ENCODE measurements around the gene FGF11.
"Not testable (repeated sequence)": the region's sequence is repeated elsewhere in the genome, so short reads cannot be mapped to it uniquely, and the experiment has no call there.

Gene FGF11

DNA sequence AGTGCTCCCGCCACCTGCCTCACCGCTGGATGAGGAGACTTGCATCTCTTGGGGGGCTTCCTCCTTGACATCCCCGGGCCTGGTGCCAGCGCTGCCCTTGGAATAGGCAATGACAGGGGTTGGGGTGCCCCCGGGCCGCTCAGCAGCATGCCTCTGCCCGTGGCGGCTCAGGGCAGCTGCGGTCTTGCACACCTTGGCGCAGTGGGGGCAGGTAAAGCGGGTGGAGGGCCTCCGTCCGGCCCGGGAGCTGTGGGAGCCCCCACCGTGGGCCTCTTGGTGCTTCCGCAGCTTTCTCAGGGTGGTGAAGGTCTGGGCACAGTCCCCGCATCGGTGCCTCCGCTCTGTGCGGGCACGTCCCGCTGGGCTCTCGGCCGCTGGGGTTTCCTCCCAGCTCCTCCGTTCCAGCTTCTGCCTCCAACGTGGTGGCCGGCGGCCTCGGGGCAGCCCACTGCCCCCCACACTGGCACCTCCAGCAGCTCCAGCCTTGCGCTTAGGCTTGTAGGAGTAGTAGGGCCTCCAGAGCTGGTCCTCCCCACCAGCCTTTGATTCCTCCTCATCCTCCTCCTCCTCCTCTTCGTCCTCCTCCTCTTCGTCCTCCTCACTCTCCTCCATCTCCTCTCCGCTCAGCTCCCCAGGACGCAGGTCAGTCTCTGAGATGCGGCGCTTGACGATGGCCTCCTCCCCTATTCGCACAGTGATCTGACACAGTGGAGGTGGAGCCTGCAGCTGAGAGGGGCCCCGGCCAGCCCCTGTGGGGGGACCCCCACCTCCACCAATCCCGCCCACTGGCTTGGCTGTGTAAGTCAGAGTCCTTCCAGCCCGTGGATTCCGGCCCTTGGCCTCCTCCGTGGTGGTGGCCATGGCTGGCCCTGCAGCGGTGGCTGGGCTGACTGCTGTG lies 23.4 kb downstream of the FGF11 start:
- DNase-seq (ENCODE audit: low spot score): no peak

- no peak for DNase-seq (ENCODE audit: low spot score)
Measured at GRCh38 chr17:7463372-7463846, 24.1 kb downstream of the FGF11 start.

DNA sequence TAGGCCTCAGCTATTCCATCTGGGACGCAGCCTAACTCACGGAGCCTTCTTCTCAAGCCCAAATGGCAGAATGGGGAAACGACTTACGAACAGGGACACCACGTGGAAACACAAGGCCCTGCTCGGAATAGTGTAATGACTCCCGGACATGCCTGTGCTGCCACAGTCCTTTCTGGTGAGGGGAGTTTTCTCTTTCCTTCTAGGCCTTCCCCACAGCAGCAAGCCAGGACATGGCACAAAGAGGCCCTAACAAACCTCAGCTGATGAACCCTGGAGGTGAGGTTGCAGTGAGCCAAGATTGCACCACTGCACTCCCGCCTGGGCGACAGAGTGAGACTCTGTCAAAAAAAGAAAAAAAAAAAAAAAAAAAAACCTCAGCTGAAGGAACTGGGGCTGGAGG lies 24.8 kb downstream of the FGF11 start:
- DNase-seq (ENCODE audit: low spot score): no peak

DNA sequence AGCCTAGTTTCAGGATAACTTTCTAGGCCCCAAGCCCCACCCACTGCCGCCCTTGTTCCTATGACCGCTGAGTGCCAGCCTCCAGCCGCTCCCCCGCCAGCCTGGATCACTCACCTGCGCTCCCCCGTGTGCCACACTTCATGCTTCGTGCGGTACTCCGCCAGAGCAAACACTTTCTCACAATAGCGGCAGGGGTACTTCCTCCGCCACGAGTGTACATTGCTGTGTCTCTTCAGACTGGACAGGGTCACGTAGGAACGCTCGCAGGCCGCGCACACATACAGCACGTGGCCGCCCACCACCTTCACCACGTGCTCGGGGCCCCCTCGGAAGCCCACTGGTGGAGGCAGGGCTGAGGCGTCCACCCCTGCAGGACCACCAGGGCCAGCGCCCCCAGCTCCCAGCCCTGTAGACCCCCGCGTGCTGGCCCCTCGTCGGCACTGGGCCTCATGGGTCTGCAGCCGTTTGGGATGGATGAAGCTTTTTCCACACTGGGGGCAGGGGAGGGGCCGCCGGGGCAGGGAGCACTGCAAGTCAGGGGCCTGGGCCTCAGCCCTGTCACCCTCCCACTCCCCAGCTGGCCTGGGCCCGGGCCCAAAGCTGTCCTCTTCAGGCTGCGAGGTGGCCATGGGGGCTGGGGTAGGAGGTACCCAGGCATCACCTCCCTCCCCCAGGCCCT lies 26.4 kb downstream of the FGF11 start:
- DNase-seq (ENCODE audit: low spot score): no peak

DNA sequence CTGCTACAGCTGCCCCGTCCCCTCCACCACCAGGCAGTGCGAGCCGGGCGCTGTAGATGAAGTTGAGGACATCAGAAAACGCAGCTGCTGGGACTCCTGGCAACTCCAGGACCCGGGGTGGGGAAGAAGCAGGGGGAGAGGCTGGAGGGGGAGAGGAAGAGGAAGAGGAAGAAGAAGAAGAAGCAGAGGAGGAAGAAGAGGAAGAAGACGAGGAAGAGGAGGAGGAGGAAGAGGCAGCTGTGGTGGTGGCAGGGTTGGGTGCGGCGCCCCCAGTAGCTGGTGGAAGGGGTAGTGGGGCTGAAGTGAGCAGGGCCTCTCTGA lies 27.0 kb downstream of the FGF11 start:
- no peak for DNase-seq (ENCODE audit: low spot score)

GRCh38 chr17:7466639-7467341 lies 27.5 kb downstream of the FGF11 start:
- no peak for DNase-seq (ENCODE audit: low spot score)

- DNase-seq (ENCODE audit: low spot score): no peak
Measured at GRCh38 chr17:7467498-7467897, 28.2 kb downstream of the FGF11 start.

DNA sequence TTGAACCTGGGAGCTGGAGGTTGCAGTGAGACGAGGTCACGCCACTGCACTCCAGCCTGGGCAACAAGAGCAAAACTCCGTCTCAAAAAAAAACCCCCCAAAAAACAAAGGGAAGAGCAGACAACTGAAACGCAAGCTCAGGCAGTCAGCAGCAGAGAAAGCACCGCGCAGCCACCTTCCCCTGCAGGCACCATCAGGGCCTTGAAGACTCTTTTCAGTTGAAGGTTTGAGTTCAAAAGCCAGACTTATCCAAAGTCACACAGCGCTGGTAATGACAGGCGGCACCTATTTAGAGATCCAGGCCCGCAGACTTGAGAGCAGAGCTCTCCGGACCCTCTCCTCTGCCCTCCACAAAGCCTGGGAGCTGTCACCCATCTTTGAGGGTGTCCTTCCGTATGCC lies 29.0 kb downstream of the FGF11 start:
- no peak for DNase-seq (ENCODE audit: low spot score)

- DNase-seq (ENCODE audit: low spot score): no peak
Measured at GRCh38 chr17:7468804-7469389, 29.6 kb downstream of the FGF11 start.

DNA sequence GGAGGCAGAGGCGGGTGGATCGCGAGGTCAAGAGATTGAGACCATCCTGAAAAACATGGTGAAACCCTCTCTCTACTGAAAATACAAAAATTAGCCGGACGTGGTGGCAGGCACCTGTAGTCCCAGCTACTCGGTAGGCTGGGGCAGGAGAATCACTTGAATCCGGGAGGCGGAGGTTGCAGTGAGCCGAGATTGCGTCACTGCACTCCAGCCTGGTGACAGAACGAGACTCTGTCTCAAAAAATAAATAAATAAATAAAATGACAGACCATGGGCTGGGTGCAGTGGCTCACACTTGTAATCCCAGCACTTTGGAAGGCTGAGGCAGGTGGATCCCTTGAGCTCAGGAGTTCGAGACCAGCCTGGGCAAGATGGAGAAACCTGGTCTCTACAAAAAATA lies 30.5 kb downstream of the FGF11 start:
- DNase-seq (ENCODE audit: low spot score): not testable (repeated sequence)

- not testable (repeated sequence) for DNase-seq (ENCODE audit: low spot score)
Measured at GRCh38 chr17:7470457-7470973, 31.2 kb downstream of the FGF11 start.

DNA sequence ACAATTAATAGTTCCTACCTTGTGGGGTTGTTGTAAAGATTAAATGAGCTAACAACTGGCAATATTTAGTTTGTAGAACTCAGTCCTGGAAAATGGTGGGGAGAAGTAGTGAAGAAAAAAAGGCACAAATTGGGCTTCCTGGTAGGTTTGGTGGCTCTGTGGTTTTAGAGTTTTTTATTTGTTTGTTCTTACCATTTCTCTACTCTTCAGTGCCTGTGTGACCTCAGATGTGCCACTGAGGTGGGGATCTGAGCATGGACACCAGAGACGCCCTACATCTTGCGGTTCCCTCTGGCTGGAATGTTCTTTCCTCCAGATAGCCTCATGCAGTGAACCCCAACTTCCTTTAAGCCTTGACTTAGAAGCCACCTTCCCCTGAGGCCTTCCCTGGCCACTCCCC lies 32.4 kb downstream of the FGF11 start:
- DNase-seq (ENCODE audit: low spot score): no peak

GRCh38 chr17:7474767-7475166 lies 35.5 kb downstream of the FGF11 start:
- DNase-seq (ENCODE audit: low spot score): not testable (repeated sequence)

- no peak for DNase-seq (ENCODE audit: low spot score)
Measured at GRCh38 chr17:7475764-7476422, 36.6 kb downstream of the FGF11 start.

- no peak for DNase-seq (ENCODE audit: low spot score)
Measured at GRCh38 chr17:7476494-7476893, 37.2 kb downstream of the FGF11 start.

DNA sequence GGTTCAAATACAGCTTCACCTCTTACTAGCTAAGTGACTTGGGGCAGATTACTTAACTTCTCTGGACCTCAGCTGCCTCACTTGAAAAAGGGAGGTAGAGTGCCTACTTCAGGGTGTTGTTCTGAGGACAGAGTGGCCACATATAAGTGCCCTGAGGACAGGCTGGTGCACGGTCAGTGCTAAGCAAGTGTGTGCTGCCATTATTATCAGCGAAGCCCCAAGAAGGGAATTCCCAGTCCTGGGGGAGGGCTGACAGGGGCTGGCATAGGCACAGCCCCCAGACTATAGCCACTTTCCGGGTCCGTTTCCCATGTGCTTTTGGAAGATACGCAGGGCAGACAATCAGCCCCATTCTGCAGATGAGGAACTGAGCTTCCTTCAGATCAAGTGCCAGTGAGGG lies 37.6 kb downstream of the FGF11 start:
- no peak for DNase-seq (ENCODE audit: low spot score)

GRCh38 chr17:7477392-7478275 lies 38.3 kb downstream of the FGF11 start:
- DNase-seq (ENCODE audit: low spot score): no peak

- no peak for DNase-seq (ENCODE audit: low spot score)
Measured at GRCh38 chr17:7478276-7479212, 39.2 kb downstream of the FGF11 start.
